AG09319 (cell line): ENCODE results near the gene WIZ.

Experiments used
- DNase-seq: peaks from one replicate; pipeline ENCODE4 v3.0.0-alpha.2; 2010; ENCODE audit warnings: low read depth; ENCODE audit errors: extremely low read depth
- TF ChIP-seq, protein P1 (sequence below): IDR thresholded peaks from 2 replicates; pipeline ENCODE4 v1.5.1; 2011; ENCODE audit warnings: low read depth, mild to moderate bottlenecking, inconsistent platforms, low read length, moderate library complexity

The WIZ gene

DNA sequence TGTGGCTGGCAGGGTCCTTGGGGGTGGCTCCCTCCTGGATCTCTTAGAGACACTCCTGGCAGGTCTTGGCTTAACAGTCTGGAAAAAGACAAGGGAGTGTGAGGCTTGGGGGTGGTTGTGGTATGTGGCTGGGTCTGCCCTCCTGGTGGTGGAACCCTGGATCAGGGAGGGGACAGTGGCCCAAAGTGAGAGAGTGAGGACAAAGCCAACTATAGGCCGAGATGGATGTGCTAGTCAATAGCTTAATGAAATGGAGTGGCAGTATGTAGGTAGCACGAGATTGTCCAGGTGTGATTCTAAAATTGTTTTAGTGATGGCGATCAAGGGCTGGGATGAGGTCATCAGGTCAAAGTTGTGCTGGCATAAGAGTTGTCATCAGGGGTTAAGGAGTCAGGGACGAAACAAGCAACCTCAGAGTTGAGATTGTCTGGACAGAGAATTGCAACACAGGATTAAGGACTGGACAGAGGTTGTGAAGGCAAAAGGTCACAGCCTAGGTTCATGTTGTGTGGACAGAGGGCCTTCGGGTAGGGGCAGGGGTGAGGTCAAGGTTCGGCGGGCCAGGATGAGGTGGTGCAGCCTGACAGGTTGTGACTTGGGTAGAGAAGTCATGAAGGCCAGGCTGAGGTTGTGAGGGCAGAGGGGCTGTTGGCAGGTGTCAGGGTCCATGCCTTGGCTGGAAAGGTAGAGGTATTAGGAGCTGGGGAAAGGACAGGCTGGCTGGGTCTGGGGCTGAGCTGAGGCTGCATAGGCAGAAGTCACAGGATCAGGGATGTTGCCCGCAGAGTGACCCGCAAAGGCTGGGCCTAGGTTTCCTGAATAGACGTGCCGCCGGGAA lies 19.1 kb upstream of the WIZ start:
- DNase-seq = no peak
- TF ChIP-seq, protein P1, sequence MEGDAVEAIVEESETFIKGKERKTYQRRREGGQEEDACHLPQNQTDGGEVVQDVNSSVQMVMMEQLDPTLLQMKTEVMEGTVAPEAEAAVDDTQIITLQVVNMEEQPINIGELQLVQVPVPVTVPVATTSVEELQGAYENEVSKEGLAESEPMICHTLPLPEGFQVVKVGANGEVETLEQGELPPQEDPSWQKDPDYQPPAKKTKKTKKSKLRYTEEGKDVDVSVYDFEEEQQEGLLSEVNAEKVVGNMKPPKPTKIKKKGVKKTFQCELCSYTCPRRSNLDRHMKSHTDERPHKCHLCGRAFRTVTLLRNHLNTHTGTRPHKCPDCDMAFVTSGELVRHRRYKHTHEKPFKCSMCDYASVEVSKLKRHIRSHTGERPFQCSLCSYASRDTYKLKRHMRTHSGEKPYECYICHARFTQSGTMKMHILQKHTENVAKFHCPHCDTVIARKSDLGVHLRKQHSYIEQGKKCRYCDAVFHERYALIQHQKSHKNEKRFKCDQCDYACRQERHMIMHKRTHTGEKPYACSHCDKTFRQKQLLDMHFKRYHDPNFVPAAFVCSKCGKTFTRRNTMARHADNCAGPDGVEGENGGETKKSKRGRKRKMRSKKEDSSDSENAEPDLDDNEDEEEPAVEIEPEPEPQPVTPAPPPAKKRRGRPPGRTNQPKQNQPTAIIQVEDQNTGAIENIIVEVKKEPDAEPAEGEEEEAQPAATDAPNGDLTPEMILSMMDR = no peak

- TF ChIP-seq, protein P1 = no peak
- DNase-seq = no peak
Observed at GRCh38 chr19:15467734-15468214, 18.0 kb upstream of the WIZ start.

GRCh38 chr19:15466851-15467733 lies 17.3 kb upstream of the WIZ start:
- DNase-seq = no peak
- TF ChIP-seq, protein P1 = no peak

- TF ChIP-seq, protein P1 = no peak
- no peak for DNase-seq
Observed at GRCh38 chr19:15464394-15465385, 14.9 kb upstream of the WIZ start, which contains the start of gene RASAL3. Gene RASAL3, minus strand, starts transcription at chr19:15464544. Its CDS starts 186 bp downstream, at chr19:15464358.

DNA sequence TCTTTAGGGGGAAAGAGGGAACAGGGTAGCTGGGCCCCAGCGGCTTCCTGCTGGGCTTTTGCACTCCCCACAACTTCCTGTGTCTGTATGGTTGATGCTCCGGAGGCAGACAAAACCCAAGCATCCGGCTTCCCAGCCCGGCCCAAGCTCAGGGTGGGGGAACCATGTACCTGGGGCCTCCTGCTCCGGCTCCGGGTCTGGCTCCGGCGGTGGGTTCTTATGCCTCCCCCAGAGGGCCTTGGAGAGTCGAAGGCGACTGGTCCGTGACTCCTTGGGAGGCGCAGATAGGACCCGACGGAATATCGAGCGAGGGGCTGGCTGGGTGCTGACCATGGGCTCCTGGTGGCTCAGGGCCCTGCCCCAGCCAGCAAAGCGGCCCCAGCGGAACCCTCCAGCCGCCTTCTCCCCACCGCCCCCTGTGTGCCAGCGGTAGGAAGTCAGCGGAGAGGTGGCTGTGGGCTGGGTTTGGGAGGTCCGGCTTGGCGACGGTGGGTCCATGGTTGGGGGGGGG lies 14.2 kb upstream of the WIZ start:
- TF ChIP-seq, protein P1 = no peak
- DNase-seq = no peak

DNA sequence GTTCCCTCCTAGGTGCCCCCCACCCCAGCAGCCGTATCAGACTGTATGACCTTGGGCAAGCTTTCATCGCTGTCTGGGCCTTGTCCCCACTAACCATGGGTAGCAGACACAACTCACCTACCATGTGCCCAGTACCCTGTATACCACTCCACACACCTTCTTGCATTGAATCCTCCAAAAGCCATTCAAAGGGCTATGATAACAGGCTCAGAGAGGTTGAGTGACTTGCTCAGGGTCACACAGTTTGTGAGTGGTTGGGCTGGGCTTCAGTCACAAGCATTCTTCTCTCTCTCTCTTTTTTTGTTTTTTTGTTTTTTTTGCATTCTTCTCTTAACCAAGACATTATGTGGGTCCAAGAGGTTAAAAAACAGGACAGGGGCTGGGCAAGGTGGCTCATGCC lies 11.9 kb upstream of the WIZ start:
- TF ChIP-seq, protein P1 = no peak
- DNase-seq = no peak
